ENCODE measurements around the gene RPL3.

GRCh38 chr22:39315389-39315788 lies 4.0 kb downstream of the RPL3 start:
- TF ChIP-seq CTCF (optimal IDR thresholded peaks at IDR 0.05 in 1 of 3, IDR thresholded peaks at IDR 0.05 in 1 of 3, conservative IDR thresholded peaks at IDR 0.05 in 1 of 3; ENCODE audit: extremely low read depth in 1 of 3, insufficient read depth in 2 of 3, low read length in 3 of 3) (no peak), EZH2 (IDR thresholded peaks at IDR 0.05; ENCODE audit: low read length) (no peak)
